HPDE6-E6E7 (cell line): ENCODE results near the gene FAM107A.

Experiments
- DNase-seq: peaks from one replicate; pipeline ENCODE4 v3.0.0; 2011; ENCODE audit warnings: missing footprints; ENCODE audit errors: extremely low spot score

Gene FAM107A

DNA sequence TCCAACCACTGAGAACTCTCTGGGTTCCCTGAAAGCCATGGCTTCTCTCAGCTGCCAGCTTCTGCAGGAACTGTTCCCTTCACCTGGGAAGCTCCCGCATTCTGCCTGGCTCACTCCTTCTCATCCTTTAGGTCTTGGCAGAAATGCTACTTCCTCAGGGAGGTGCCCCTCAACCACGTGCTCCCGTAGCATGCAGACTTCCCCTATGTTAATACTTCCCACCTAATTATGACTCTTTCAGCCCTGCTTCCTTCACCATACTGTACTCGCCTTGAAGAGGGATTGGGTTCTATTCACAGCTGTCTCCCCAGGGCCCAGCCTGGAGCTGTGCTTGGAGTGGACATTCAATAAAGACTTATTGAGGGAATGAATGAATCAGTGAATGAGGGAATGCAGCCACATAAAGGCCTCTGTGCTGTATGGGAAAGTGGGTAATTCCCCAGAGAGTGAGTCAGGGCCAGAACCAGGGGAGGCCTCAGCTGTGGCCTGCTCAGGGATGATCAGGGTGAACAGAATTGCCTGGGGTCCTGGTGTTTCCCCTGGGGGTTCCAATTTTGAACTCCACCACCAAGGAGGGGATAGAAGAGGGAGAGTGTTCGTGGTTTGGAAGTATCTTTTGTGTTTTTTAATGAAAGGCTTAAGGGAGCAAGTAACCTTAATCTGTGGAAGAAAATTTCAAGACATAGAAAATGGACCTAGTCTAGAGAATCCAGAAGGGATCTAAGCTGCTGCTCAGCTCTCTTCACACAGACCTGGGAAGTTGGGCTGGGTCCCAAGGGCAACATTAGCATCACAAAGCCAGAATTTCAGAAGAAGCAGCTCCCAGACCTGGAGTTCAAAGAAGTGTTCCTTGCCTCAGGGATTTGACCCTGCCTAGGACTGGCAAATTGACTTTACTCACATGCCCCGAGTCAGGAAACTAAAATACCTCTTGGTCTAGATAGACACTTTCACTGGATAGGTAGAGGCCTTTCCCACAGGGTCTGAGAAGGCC, 14.6 kb upstream of the FAM107A start:
- no peak for DNase-seq

DNA sequence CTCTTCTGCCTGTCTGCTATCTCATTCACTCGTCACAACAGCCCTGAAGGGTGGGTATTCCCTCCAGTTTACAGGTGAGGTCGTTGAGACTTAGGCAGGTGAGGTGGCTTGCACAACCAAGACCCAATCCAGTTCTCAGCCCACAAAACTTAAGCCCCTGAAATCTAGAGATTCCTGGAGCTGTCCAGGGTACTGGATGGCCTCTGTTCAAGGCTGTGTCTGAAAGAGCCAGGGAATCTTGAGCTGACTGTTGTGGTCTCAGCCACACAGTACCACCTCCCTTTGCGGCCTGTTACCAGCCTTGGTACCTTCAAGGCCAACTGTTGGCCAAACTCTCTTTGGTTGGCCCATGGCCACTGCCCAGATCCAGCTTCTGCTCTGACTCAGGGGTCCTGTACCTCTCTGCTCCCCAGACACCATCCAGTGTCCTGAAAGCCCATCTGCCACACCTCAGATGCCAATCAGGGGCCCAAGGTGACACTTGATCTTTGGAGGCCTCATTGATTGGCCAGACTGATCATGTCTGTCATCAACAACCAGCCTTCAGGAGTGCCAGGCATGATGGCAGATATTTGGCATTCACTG, 10.9 kb upstream of the FAM107A start:
- no peak for DNase-seq

DNA sequence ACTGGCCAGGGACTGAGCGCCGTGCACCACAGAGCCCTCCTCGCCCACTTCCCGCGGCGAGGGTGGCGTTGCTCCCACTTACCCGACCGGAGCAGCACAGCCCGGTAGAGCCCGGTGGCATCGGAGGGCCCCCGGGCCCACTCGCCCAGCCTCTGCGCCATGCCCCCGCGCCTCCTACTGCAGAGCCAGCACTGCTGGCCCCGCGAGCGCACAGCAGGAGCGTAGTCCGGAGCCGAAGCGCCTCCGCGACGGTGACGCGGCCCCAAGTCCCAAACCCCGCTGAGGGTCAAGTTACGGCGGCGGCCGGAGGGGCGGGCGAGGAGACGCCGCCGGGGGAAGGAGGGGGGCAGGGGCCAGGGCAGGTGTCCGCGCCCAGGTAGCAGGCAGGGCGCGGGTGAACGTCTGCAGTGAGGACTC, 9.6 kb upstream of the FAM107A start:
- DNase-seq: no peak

DNA sequence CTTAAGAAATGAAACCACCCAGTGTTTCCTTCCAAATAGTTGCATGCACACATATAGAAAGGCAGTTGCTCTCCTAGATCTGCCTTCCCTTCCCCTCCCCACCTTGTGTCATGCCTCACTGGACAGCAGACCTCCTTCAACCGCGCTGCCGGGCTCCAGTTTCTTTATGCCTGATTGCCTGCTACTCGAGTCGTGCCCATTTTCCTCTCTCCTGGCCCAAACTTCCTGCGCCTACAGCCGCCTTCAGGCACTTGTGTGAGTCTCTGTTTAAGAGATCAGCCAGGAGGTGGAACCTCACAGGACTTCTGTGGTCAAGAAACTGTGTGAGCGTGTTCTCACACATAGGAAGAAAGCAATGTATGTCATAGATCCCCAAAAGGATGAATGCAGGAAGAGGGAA, 8.8 kb upstream of the FAM107A start:
- no peak for DNase-seq

DNA sequence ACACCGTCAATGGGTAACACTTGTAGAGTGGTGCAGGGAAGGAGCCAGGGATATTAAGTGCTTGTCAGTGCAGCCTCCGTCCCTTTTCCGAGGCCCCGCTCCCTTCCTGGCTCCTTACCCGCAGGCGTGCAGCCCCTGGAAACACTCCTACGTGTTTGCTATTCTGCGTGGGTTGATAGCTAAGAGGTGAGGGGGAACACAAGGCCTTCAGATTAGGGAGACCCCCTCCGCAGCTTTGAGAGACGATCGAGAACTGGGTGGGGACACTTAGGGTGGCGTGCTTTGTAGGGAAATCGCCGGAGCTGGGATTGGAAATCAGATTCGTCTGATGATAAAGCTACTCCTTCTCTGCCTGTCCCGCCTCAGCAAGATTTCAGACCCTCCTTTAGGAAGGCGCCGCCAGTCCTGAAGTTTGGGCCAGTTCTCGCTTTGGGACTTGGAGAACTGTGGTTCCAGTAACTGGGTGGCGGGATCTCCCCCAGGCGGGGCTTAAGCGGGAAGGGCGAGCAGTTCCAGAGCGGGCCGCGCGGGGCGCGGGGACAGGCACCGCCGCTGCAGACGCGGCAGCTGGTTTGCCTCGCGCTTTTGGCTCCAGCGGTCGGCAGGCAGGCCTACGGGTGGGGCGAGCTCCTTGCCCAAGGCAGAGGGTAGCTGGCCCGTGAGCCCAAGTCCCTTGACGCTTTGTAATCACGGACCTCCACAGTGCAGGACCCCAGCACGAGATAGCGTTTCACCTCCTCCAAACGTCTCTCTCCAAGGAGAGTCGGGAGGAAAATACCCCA, 8.0 kb upstream of the FAM107A start:
- peak; percentile 67 for DNase-seq

DNA sequence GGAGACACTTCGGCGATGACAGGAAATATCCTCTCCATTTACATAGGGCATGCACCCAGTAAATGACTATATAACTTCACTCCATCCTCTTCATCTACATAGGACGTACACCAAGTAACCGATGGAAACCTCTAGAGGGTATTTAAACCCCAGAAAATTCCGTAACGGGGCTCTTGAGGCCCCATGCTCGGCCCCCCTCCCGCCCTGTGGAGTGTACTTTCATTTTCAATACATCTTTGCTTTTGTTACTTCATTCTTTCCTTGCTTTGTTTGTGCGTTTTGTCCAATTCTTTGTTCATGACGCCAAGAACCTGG, 7.5 kb upstream of the FAM107A start:
- no peak for DNase-seq

DNA sequence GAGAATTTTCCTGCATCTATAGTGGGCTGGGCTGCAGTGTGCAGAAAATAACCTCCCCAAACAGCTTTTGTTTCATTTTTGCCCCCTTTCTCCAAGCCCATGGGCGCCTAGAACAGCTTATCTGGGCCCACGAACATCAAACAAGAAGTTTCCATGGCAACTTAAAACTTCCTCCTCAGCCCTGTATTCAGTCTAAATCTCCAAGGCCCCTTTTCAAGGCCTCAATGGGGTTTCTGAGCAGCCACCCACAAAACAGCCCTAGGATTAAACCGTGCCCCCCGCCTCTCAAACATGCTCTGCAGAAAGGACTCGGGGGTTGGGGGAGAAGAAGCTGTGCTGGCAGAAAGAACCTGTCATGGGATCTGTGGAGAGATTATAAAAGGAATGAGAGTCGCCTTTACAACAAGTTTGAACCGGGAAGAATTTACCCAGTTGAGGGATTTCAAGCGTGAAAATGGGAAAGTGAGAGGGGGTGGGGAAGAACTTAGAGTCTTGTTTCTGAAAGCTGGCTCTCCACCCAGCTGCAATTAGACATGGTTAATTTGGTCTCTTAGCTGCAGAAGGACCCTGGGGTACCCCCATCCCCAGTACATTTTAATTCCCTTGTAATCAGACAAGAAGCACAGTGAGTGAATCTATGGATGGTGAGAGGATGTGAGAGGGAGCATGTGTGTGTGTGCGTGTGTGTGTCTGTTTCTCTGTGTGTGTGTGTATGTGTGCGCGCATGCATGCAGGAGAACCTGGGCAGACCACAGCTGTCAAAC, 4.3 kb upstream of the FAM107A start:
- no peak for DNase-seq

DNA sequence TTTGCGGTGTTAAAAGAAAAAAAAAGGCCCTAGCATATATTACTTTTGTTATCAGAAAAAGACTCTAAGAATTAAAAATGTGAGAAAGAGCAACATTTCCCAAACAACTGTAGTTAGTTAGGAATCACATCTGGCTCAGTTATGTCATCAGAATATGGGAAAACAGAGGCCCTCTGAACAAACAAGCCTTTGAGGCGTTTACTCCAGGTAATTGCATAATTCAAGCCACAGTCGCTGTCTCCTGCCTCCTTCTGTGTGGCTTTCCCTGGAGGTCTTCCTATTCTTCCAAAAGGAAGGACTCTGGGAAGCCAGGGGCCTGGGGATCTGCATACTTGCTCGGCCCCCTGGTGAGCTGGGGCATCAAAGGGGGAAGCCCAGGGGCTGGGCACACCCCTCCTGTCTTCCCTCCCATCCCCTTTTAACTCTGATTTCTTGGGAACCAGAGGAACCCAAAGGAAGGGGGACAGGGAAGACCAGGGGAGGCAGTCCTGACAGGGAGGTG, 3.7 kb upstream of the FAM107A start:
- no peak for DNase-seq

DNA sequence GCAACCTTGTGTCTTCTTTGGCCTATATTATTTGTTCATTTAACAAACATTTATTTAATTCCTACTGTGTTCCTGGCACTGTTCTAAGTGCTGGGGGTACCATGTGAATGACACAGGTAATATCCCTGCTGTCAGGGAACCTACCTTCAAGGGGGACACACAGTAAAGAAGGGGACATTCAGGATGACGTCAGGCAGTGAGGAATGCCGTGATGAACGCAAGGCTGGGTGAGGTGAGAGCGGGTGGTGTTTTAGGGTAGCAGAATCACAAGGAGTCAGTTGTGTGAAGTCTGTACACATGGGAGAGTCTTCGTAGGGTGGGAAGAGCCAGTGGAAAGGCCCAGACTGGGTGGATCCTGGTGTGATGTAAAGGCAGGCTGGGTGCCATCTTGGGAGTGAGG, 1.7 kb upstream of the FAM107A start:
- no peak for DNase-seq

DNA sequence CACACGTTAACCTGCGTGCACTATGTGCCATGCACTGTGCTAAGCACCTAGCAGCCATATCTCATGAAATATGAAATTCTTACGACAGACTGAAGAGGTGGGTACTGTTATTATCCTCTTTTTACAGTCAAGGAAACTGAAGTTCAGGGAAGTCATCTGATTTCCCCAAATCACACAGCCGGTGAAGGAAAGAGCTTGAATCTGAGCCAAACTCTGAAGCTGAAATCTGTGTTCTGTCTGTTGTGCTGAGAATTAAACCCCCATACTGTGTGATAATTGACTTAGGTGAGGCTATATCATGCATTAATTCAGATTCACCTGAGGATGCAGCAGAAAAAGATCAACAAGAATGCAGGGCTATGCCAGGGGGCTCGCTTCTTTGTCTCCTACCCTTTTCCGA, 475 bp downstream of the FAM107A start:
- no peak for DNase-seq

DNA sequence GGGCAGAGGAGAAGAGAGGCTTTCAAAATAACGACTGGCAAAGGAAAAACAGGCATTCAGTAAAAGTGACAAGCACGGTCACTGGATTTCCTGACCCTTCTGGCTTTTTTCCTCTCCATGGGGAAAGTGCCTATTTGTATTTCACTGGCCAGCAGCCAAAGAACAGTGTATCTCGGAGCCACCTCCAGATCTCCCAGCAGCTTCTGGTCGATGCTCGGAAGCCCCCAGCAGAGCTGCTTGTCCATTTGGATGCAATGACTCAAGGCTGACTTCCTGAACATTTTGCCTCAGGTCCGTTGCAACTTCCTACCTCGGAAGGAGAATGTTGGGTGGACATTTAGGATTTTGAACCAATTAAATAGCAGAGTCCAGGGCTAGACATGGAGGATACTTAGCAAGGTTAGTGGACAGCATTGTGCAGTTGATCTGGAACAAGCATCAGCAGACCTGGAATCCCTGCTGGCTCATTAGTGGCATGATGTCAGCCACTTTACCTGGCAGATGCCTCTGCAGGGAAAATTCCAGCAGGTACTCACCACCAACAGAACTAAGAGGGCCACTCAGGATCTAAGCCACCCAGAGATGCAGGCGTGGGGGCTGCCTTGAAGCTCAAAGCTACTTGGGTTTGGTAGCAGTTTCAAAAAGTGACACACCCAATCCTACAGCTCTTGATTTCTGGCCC, 1.1 kb downstream of the FAM107A start:
- no peak for DNase-seq

DNA sequence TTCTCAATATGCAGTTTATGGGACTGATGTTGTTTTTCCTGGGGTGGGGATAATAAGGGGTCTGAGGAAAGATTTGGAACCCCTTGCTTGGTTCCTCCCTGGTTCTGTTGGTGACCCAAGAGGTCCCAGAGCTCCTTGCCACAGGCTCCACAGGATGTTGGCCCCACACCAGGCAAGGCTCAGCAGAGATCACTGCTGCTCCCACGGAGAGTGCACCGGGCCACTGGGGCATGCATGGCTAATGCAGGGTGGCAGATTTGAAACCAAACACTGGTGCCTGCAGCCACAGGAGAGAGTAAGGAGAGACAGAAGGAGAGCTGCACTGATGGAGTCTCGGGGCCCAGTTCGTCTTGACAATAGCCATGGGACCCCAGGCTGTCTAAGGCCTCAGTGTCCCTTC, 2.5 kb downstream of the FAM107A start:
- no peak for DNase-seq

DNA sequence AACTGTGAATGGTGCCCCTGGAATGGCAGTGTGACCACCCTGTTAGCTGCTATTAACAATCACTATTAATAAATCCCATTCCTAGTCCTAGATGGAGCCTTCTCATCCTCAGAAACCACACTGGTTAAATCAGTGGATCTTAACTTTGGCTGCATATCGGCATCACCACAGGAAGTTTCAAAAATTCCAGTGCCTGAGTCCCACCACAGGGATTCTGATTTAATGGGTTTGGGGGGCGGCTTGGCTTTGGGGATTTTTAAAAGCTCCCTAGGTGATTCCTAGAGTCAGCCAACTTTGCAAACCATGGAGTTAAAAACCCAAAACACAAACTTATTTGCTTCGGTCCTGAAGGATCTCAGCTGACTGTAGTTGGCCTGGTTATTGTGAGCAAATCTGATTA, 3.1 kb downstream of the FAM107A start:
- no peak for DNase-seq

DNA sequence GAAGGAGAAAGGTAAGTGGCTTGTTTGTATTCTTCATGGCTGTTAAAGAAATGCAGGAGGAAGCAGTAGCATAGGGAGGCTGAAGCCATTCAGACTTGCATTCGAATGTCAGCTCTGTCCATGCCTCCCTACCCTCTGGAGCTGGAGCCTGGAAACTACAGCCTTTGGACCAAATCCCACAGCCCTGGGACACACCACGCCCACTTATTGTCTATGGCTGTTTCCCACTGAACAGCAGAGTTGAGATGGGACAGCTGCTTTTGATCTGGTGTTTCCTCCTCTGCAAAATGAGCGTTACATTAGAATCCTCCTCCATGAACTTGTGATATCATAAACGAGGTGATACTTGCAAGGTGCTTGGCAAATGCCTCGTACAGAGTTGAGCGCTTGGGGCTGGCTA, 3.6 kb downstream of the FAM107A start:
- DNase-seq: no peak

DNA sequence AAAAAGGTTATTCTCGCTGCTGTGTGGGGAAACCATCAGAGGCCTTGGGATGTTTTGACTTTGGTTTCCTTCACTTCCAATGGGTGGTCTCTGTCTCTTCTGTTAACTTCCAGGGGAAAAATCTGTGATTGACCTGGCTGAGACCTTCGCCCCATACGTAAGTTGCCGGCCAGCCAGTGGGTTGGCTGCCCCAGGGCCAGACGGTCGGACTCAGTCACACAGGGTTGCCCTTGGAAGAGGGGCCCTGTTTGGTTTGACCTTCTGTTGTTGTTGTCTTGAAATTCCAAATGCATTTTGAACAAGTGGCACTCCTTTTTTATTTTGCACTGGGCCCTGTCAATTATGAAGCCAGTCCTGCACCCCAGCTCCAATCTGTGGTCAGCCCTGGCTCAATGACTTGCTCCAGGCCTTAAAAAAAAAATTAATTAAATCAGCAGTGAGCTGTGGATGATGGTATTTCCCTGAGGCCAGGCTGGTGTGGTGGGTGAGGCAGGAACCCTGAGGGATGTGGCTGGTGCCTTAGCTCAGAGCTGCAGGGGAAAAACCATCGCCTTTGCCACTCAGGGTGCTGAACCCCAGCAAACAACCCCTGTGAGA, 4.5 kb downstream of the FAM107A start:
- no peak for DNase-seq

DNA sequence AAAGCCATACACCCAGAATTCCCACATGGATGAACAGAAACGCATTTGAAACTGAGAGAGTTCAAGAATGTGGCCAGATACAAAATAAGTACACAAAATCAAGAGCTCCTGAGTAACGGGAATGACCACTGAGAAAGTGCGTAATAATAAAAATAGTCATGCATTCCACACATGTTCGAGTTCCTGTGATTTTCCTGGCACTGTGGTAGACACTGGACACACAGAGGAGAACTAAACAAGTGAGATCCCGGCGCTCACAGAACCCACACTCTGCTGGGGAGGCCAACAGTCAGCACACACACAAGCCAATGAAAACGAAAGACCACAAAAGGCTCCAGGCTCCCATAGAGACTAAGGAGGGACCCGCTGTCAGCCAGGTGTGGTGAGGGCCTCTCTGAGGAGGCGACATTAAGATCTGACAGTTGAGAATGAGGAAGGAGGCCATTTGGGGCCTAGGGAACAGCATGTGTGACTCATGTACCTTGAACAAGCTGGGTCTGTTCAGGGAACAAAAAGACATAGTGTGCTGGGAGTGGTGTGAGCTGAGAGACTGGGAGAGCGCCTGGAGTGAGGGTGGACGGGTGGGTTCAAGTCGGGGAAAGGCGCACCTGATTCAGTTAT, 5.1 kb downstream of the FAM107A start:
- no peak for DNase-seq

DNA sequence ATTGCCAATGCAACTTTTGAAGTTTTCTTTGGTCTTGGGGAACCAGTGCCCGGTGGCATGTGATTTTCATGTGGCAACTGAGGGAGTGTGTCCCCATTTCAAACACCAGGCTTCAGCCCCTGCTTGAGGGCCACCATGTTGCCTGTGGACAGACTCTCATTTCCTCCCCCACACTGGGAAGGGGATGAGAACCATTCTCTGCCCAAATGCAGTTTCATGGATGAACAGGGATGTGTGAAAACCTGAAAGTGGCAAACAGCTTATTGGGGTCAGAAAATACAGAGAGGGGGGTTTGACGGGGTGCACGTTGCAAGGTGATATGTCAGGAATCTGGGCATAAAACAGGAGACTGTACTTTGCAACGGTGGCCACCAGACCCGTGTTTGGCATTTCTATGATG, 6.3 kb downstream of the FAM107A start:
- DNase-seq: no peak

DNA sequence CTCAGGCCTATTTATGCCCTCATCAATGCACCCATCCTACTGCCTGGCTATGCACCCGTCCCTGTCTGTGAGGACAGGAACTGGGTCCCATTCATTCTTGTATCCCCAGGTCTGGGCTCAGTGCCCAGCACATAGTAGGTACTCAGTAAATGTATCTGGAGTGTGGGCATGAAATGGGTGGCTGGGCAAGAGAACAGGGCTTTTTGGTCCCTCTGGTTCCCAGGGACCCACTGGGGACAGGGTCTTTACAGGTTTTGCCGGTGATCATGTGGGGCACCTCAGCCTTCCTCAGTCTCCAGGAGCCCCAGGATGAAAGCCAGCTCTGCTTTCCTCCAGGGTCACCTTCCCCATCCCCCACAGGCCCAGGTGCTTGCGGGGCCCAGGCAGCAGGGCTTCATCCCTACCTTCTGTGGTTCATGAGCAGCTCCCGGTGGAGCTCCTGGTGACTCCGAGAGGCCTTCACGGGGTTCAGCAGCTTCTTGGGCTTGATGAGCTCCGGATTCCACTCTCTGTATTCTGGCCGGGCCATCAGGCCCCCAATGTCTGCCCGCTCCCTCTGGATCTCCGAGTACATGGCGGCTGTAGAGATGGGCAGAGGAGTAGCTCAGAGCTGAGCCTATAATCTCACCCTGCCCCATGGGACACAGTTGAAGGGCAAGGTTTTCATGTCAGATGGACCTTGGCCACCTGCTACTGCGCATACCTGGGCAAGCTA, 7.7 kb downstream of the FAM107A start:
- DNase-seq: no peak

DNA sequence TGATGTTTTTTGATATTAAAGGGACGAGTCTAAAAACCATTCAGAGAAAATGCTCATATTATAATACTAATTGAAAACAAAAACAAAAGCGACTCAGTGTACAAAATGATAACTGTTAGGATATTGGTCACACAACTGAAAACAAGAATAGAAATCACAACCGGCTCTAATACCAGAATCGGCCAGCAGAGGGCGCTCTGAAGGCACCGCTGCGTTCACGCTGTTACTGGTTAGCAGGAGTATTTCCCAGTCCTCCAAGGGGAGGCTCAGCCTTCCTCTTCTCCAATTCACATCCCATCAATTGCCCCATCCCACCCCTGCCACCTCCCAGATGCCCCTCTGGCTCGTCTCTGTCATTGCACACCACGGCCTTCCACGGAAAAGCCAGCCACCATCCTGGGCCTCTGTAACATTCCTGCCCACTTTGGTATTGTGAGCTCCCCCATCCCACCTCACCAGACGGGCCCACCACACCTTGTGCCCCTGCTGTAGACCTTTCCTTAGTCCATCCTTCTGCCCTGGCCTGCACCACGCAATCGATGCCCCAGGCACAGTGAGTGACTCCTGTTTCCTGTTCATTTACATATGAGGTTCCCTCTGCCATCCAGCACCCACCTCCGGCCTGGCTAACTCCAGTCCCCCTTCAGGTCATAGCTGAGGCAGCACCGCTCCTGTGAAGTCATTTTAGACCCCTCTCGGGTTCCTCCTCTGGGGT, 8.5 kb downstream of the FAM107A start:
- no peak for DNase-seq
